Heart left ventricle (tissue), 16 donors: ENCODE data around the gene MCUB. TPM values are rescaled to one million over a fixed set of nuclear protein-coding genes. Genes with fewer than 3 reads are reported as not detected.

Source experiments
- ATAC-seq, 4 donors: fragments of 200-7000 bp; cut with Tn5 transposase; one replicate each; pipeline ENCODE4 v1.9.1; 2020 to 2022; ENCODE audit warnings: moderate library complexity in 4 of 4, mild to moderate bottlenecking in 3 of 4, moderate number of reproducible peaks in 1 of 4
- DNase-seq, 5 donors: peaks; one replicate each; pipeline ENCODE4 v3.0.0-alpha.2; 2020
- H3K27ac ChIP-seq, 12 donors: fragments of 200-600 bp; sonication (generic) in 4 of 12; one replicate each; pipeline versions ENCODE4 v1.5.0 to v1.8.0; 2016 to 2022; ENCODE audit warnings: mild to moderate bottlenecking in 2 of 12
- H3K27me3 ChIP-seq, 9 donors: fragments of 200-600 bp; sonication (generic) in 2 of 9; one replicate each; pipeline versions ENCODE4 v1.5.1 to v1.8.0; 2016 to 2022; ENCODE audit warnings: mild to moderate bottlenecking in 3 of 9
- H3K36me3 ChIP-seq, 9 donors: fragments of 200-600 bp; sonication (generic) in 2 of 9; one replicate each; pipeline versions ENCODE4 v1.5.0 to v1.8.0; 2018 to 2022; ENCODE audit warnings: mild to moderate bottlenecking in 2 of 9
- H3K4me1 ChIP-seq, 12 donors: fragments of 200-600 bp; sonication (generic) in 4 of 12; one replicate each; pipeline versions ENCODE4 v1.5.0 to v1.8.0; 2016 to 2022; ENCODE audit warnings: mild to moderate bottlenecking in 3 of 12
- H3K4me3 ChIP-seq, 12 donors: fragments of 200-600 bp; sonication (generic) in 4 of 12; one replicate each; pipeline versions ENCODE4 v1.5.0 to v1.8.0; 2017 to 2022; ENCODE audit warnings: mild to moderate bottlenecking in 9 of 12, moderate library complexity in 4 of 12
- H3K9me3 ChIP-seq, 12 donors: fragments of 200-600 bp; sonication (generic) in 4 of 12; one replicate each; pipeline versions ENCODE4 v1.5.0 to v1.8.0; 2016 to 2022; ENCODE audit warnings: mild to moderate bottlenecking in 1 of 12
- CTCF ChIP-seq, 12 donors: fragments of 200-600 bp; sonication (generic) in 4 of 12; IDR thresholded peaks; one replicate each; pipeline versions ENCODE4 v1.5.0 to v1.8.0; 2018 to 2022; ENCODE audit warnings: antibody characterized with exemption in 12 of 12, mild to moderate bottlenecking in 5 of 12
- POLR2A ChIP-seq, 2 donors: fragments of 450-650 bp; IDR thresholded peaks; one replicate each; pipeline ENCODE4 v1.6.1; 2017; ENCODE audit warnings: antibody characterized with exemption in 2 of 2, mild to moderate bottlenecking in 2 of 2, moderate library complexity in 2 of 2
- WGBS, 4 donors: extraction: QIAGEN DNeasy Blood & Tissue Kit in 2 of 4; methylation state at CpG; one replicate each; pipeline versions ENCODE4 v1.1.5 to v1.1.7; 2013 to 2018; 5-methylcytosine and 5-hydroxymethylcytosine counted together
- intact Hi-C, 10 donors: fragments of 100-400 bp; cut with DNase I; formaldehyde crosslinking; loops; one replicate each; pipeline versions ENCODE4 v1.11.1 to v1.14.2; 2022
- polyA plus RNA-seq, 2 donors: library from polyadenylated mRNA; stranded (reverse); fragments of 200-250 nt; gene quantifications; one replicate each; pipeline ENCODE4 v1.2.3, GENCODE V29; 2013
- total RNA-seq, 9 donors: library from RNA; depleted of rRNA in 2 of 9; stranded (reverse); fragments of >200 nt in 2 of 9; fragmentation: NEBNext Ultra II Directional in 3 of 9; extraction: Animal tissue kit (Norgen Biotek cat#: 25700) in 3 of 9; gene quantifications; one replicate each; pipeline versions ENCODE4 v1.1.0 to v1.2.4, GENCODE V29; 2016 to 2023
- donor health status: ischemic (EF 13 %, LVEDD 7.1; RV severe dilation, severe dysfunction).
- donor health status: healthy with polysubstance abuse.
- donor health status: DM: no; HTN: yes; CAD: no.
- donor health status: DM: no; HTN: no; CAD: no.
- donor health status: ischemic (EF 25% LVEDD 6.9; RV normal size, moderate dysfunction).
- donor health status: ischemic (EF 25% LVEDD 5.7; RV mildly dilated, moderate dysfunction).
- donor health status: healthy.
- donor health status: DM: yes; HTN: yes; CAD: no.
- donor health status: ischemic (EF 35%, LVEDD 5.7; RV mildly dilated, moderate dysfunction).
- donor health status: nonischemic (EF 11% LVEDD 7.7; RV severe dilation, severe dysfunction).
- donor health status: DM: yes; HTN: yes; CAD: no.
- donor health status: PGD.
- donor health status: ischemic (EF 29% LVEDD 5.4; RV normal size, mild dysfunction).
- donor health status: nonischemic (EF 23%, LVEDD 6.1; RV moderate dilation, normal function).

MCUB gene
- total and polyA plus RNA-seq, 11 donors = 1.6 to 15.1 (median 4.3) TPM

- no peaks in the 10 kb centered on the region for H3K36me3 ChIP-seq
- no peaks in the 10 kb centered on the region for H3K4me1 ChIP-seq
- WGBS, 4 donors = 87 to 92% (median 90%) methylated on average over 6 of the region's 6 CpGs
- no peak overlapping the region for H3K4me3 ChIP-seq
- no peak for TF ChIP-seq POLR2A (IDR thresholded peaks at IDR 0.05)
- no peak for TF ChIP-seq CTCF (IDR thresholded peaks at IDR 0.05)
- no peaks in the 10 kb centered on the region for H3K27me3 ChIP-seq
- ATAC-seq = no peak
- H3K9me3 ChIP-seq = peaks cover 0 to 16% (median 0%) of the 10 kb centered on the region in 12 donors
- no peak for DNase-seq
- no peak overlapping the region for H3K27ac ChIP-seq
- intact Hi-C loops = no loop called here
These were observed 39.1 kb downstream of the MCUB start for GRCh38 chr4:109599046-109599652.

GRCh38 chr4:109600431-109600830 lies 40.4 kb downstream of the MCUB start:
- no peaks in the 10 kb centered on the region for H3K27me3 ChIP-seq
- H3K9me3 ChIP-seq = peaks cover 0 to 16% (median 0%) of the 10 kb centered on the region in 12 donors
- no peaks in the 10 kb centered on the region for H3K36me3 ChIP-seq
- H3K27ac ChIP-seq = no peak overlapping the region
- TF ChIP-seq POLR2A (IDR thresholded peaks at IDR 0.05) (no peak), CTCF (IDR thresholded peaks at IDR 0.05) (no peak)
- no peaks in the 10 kb centered on the region for H3K4me1 ChIP-seq
- DNase-seq (no peak), ATAC-seq (no peak)
- intact Hi-C loops = no loop called here
- H3K4me3 ChIP-seq = no peak overlapping the region
- 91 to 96% (median 93%) methylated on average over 3 of the region's 3 CpGs for WGBS, 4 donors

- peaks cover 0 to 16% (median 0%) of the 10 kb centered on the region in 12 donors for H3K9me3 ChIP-seq
- ATAC-seq (no peak), DNase-seq (no peak)
- 75 to 82% (median 78%) methylated on average over 2 of the region's 2 CpGs for WGBS, 4 donors
- H3K27me3 ChIP-seq = no peaks in the 10 kb centered on the region
- intact Hi-C loops = no loop called here
- TF ChIP-seq CTCF (IDR thresholded peaks at IDR 0.05) (no peak), POLR2A (IDR thresholded peaks at IDR 0.05) (no peak)
- no peaks in the 10 kb centered on the region for H3K36me3 ChIP-seq
- H3K27ac ChIP-seq = no peak overlapping the region
- no peaks in the 10 kb centered on the region for H3K4me1 ChIP-seq
- no peak overlapping the region for H3K4me3 ChIP-seq
These were observed 41.3 kb downstream of the MCUB start for GRCh38 chr4:109601336-109601735.

- no peak overlapping the region for H3K27ac ChIP-seq
These were observed 47.9 kb downstream of the MCUB start for GRCh38 chr4:109607976-109608375.

More at GRCh38 chr4:109607976-109608375, 47.9 kb downstream of the MCUB start:
- Histone ChIP-seq H3K4me3 (no peak overlapping the region), H3K9me3 (peaks cover 0 to 36% (median 10%) of the 10 kb centered on the region in 12 donors), H3K4me1 (peaks cover 0 to 14% (median 0%) of the 10 kb centered on the region in 12 donors), H3K27me3 (no peaks in the 10 kb centered on the region), H3K36me3 (peaks cover 0 to 4% (median 0%) of the 10 kb centered on the region in 9 donors)
- TF ChIP-seq POLR2A (IDR thresholded peaks at IDR 0.05) (no peak), CTCF (IDR thresholded peaks at IDR 0.05) (no peak)
- intact Hi-C loops = no loop called here
- DNase-seq = no peak
- no peak for ATAC-seq
